GM10847 (cell line): Measurements from ENCODE around the gene CHST8.

ENCODE experiments used
- POLR2A ChIP-seq: IDR thresholded peaks from 2 replicates; pipeline ENCODE4 v1.6.1; 2011; ENCODE audit not compliant: insufficient read length; ENCODE audit errors: extremely low read depth

The CHST8 gene

GRCh38 chr19:33674626-33675367 lies 53.0 kb downstream of the CHST8 start:
- TF ChIP-seq POLR2A: no peak

GRCh38 chr19:33675501-33676124 lies 53.9 kb downstream of the CHST8 start:
- no peak for TF ChIP-seq POLR2A

- no peak for TF ChIP-seq POLR2A
These were observed 55.4 kb downstream of the CHST8 start for GRCh38 chr19:33676999-33677665.

- TF ChIP-seq POLR2A: no peak
These were observed 56.1 kb downstream of the CHST8 start for GRCh38 chr19:33677745-33678426.

GRCh38 chr19:33678796-33679585 lies 57.2 kb downstream of the CHST8 start:
- no peak for TF ChIP-seq POLR2A

GRCh38 chr19:33679696-33680095 lies 57.9 kb downstream of the CHST8 start:
- no peak for TF ChIP-seq POLR2A

GRCh38 chr19:33681081-33681680 lies 59.4 kb downstream of the CHST8 start:
- no peak for TF ChIP-seq POLR2A

GRCh38 chr19:33683881-33684537 lies 62.3 kb downstream of the CHST8 start:
- no peak for TF ChIP-seq POLR2A

- no peak for TF ChIP-seq POLR2A
These were observed 62.9 kb downstream of the CHST8 start for GRCh38 chr19:33684538-33685232.

GRCh38 chr19:33685541-33685940 lies 63.8 kb downstream of the CHST8 start:
- no peak for TF ChIP-seq POLR2A

GRCh38 chr19:33686262-33686661 lies 64.5 kb downstream of the CHST8 start:
- no peak for TF ChIP-seq POLR2A

GRCh38 chr19:33686687-33687480 lies 65.1 kb downstream of the CHST8 start:
- TF ChIP-seq POLR2A: no peak
